HepG2 (cell line): ENCODE results near the gene DAAM1.

Experiments used
- ATF3 ChIP-seq: sonication (generic); formaldehyde crosslinking; IDR thresholded peaks from 2 replicates; pipeline ENCODE4 v1.4.0; 2020; ENCODE audit warnings: missing genetic modification reagents
- MAX ChIP-seq: IDR thresholded peaks from 2 replicates; pipeline ENCODE4 v1.6.1; 2012; ENCODE audit warnings: inconsistent platforms
- SATB2 ChIP-seq: sonication (generic); formaldehyde crosslinking; IDR thresholded peaks from 2 replicates; pipeline ENCODE4 v1.5.0; 2020; ENCODE audit warnings: missing genetic modification reagents
- TFE3 ChIP-seq: IDR thresholded peaks from 2 replicates; pipeline ENCODE4 v1.6.1; 2016

- TF ChIP-seq SATB2 (no peak), ATF3 (CRISPR knock-in tag) (no peak), TFE3 (CRISPR knock-in tag) (no peak), MAX (no peak)
Observed at GRCh38 chr14:59175404-59175803, 13.1 kb upstream of the DAAM1 start.
